Pancreas (tissue), 10 donors: ENCODE data around the gene MUC2. TPM values are rescaled to one million over a fixed set of nuclear protein-coding genes. Genes with fewer than 3 reads are reported as not detected.

Source experiments
- ATAC-seq, 4 donors: fragments of 200-7000 bp; cut with Tn5 transposase; one replicate each; pipeline versions ENCODE4 v1.8.0 to v1.9.1; 2020; ENCODE audit warnings: mild to moderate bottlenecking in 4 of 4, moderate library complexity in 4 of 4
- DNase-seq, 6 donors: peaks; one replicate each; pipeline ENCODE4 v3.0.0-alpha.2; 2020
- FAIRE-seq: peaks from 2 replicates; lab custom pipeline; 2012; peaks lifted over from hg19 to GRCh38; lab: Jason Lieb, UNC
- H3K27ac ChIP-seq, 4 donors: fragments of 200-600 bp; sonication (generic); 1 replicate in 3 of 4; 2 replicates in 1 of 4; pipeline versions ENCODE4 v1.5.0 to v1.8.0; 2020
- H3K27me3 ChIP-seq, 4 donors: fragments of 200-600 bp; one replicate each; pipeline ENCODE4 v1.8.0; 2021
- H3K36me3 ChIP-seq, 3 donors: fragments of 200-600 bp; sonication (generic) in 1 of 3; one replicate each; pipeline versions ENCODE4 v1.5.0 to v1.8.0; 2020 to 2021
- H3K4me1 ChIP-seq, 3 donors: fragments of 200-600 bp; one replicate each; pipeline ENCODE4 v1.8.0; 2021
- H3K4me3 ChIP-seq, 4 donors: fragments of 200-600 bp; sonication (generic) in 2 of 4; one replicate each; pipeline versions ENCODE4 v1.5.0 to v1.8.0; 2020 to 2021
- H3K9me3 ChIP-seq, 4 donors: fragments of 200-600 bp; one replicate each; pipeline ENCODE4 v1.8.0; 2021
- CTCF ChIP-seq, 4 donors: fragments of 200-600 bp; sonication (generic) in 3 of 4; IDR thresholded peaks; one replicate each; pipeline versions ENCODE4 v1.5.0 to v1.8.0; 2021; ENCODE audit warnings: antibody characterized with exemption in 4 of 4
- WGBS, 2 donors: extraction: QIAGEN DNeasy Blood & Tissue Kit; methylation state at CpG; one replicate each; pipeline ENCODE4 v1.1.7; 2013; 5-methylcytosine and 5-hydroxymethylcytosine counted together
- intact Hi-C, 3 donors: fragments of 100-400 bp; cut with DNase I; formaldehyde crosslinking; loops; one replicate each; pipeline versions ENCODE4 v1.11.1 to v1.14.2; 2022
- polyA plus RNA-seq, 2 donors: library from polyadenylated mRNA; stranded (reverse); fragments of 200-250 nt; gene quantifications; one replicate each; pipeline ENCODE4 v1.2.3, GENCODE V29; 2013
- total RNA-seq, 6 donors: library from RNA; stranded (reverse); fragmentation: NEBNext Ultra II Directional in 4 of 6; extraction: Animal tissue kit (Norgen Biotek cat#: 25700) in 4 of 6; gene quantifications; one replicate each; pipeline versions ENCODE4 v1.2.1 to v1.2.4, GENCODE V29; 2021 to 2023
- donor health status: healthy with polysubstance abuse.
- donor health status: DM: no; HTN: no; CAD: no; lungs with moderate emphysema.
- donor health status: DM: no; HTN: no; CAD: no.
- donor health status: control.
- donor health status: control.
- donor health status: Bipolar disorder and iron deficiency.
- donor health status: DM: yes; HTN: yes; CAD: no.
- donor health status: DM: no; HTN: no; CAD: no.
- donor health status: DM: no; HTN: no; CAD: no.
- donor health status: DM: yes; HTN: yes; CAD: no.

The MUC2 gene
- total and polyA plus RNA-seq, 8 donors, result 0.03 to 0.57 (median 0.04) TPM; not detected in 4

- TF ChIP-seq CTCF (IDR thresholded peaks at IDR 0.05), result no peak
- peak in 1 of 6 donors; percentile 79 for DNase-seq
- intact Hi-C loops, result no loop called here
Observed at GRCh38 chr11:1029654-1030053, 45.0 kb upstream of the MUC2 start.

DNA sequence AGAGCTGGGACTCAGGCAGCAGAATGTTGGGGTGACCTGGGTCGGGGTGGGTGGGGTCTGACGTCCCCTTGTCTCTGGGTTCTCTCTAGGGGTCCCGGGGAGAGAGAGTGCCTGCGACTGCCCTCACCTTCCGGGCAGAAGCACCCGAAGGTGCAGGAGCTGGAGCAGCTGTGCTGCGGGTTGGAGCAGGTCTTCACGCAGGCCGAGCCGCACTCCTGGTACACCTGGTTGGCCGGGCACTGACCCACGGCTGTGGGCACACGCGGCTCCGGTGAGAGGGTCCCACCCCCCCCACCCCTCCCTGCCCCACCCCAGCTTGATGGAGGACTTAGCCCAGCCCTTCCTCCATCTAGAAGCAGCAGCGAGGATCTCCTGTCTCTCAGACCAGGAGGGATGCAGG is 44.6 kb upstream of the MUC2 start:
- peaks cover 13 to 19% (median 18%) of the 10 kb centered on the region in 3 donors for H3K4me1 ChIP-seq
- no peaks in the 10 kb centered on the region for H3K36me3 ChIP-seq
- intact Hi-C loops, result no loop called here
- no peaks in the 10 kb centered on the region for H3K9me3 ChIP-seq
- no peaks in the 10 kb centered on the region for H3K27me3 ChIP-seq
- TF ChIP-seq CTCF (IDR thresholded peaks at IDR 0.05), result no peak
- no peak for FAIRE-seq
- peak in 1 of 6 donors; percentile 73 for DNase-seq
- ATAC-seq, result no peak
- H3K27ac ChIP-seq, result no peak overlapping the region
- WGBS, 2 donors, result 69 to 79% methylated on average over 13 to 16 of the region's 16 CpGs
- H3K4me3 ChIP-seq, result no peak overlapping the region

More at GRCh38 chr11:1029654-1030053, 45.0 kb upstream of the MUC2 start:
- Histone ChIP-seq H3K27ac (no peak overlapping the region), H3K27me3 (no peaks in the 10 kb centered on the region), H3K4me3 (no peak overlapping the region), H3K4me1 (peaks cover 13 to 15% (median 13%) of the 10 kb centered on the region in 3 donors), H3K36me3 (no peaks in the 10 kb centered on the region), H3K9me3 (no peaks in the 10 kb centered on the region)
- ATAC-seq (no peak), FAIRE-seq (no peak)
- WGBS, 2 donors, result 72 to 89% methylated on average over 14 to 16 of the region's 16 CpGs

- peak in 1 of 6 donors; percentile 77 for DNase-seq
- no peak for ATAC-seq
- intact Hi-C loops, result no loop called here
- no peaks in the 10 kb centered on the region for H3K36me3 ChIP-seq
- peaks cover 13 to 19% (median 19%) of the 10 kb centered on the region in 3 donors for H3K4me1 ChIP-seq
- no peaks in the 10 kb centered on the region for H3K9me3 ChIP-seq
- H3K27me3 ChIP-seq, result no peaks in the 10 kb centered on the region
- TF ChIP-seq CTCF (IDR thresholded peaks at IDR 0.05), result no peak
- H3K4me3 ChIP-seq, result no peak overlapping the region
- no peak for FAIRE-seq
- 68 to 82% methylated on average over 17 to 20 of the region's 20 CpGs for WGBS, 2 donors
- H3K27ac ChIP-seq, result no peak overlapping the region
Observed at GRCh38 chr11:1030556-1030955, 44.1 kb upstream of the MUC2 start.

- no peak for FAIRE-seq
- peak in 1 of 6 donors; percentile 70 for DNase-seq
- Histone ChIP-seq H3K4me1 (peaks cover 13 to 19% (median 19%) of the 10 kb centered on the region in 3 donors), H3K9me3 (no peaks in the 10 kb centered on the region), H3K36me3 (no peaks in the 10 kb centered on the region), H3K27ac (no peak overlapping the region), H3K4me3 (no peak overlapping the region), H3K27me3 (no peaks in the 10 kb centered on the region)
- no peak for ATAC-seq
- TF ChIP-seq CTCF (IDR thresholded peaks at IDR 0.05), result no peak
- intact Hi-C loops, result no loop called here
- WGBS, 2 donors, result 82 to 88% methylated on average over 30 of the region's 30 CpGs
Observed at GRCh38 chr11:1031121-1031899, 43.4 kb upstream of the MUC2 start.
